GM21528 (cell line): ENCODE results near the gene PNCK.
"Not testable (repeated sequence)": the region's sequence is repeated elsewhere in the genome, so short reads cannot be mapped to it uniquely, and the experiment has no call there.

Source experiments
- ATAC-seq: cut with Tn5 transposase; IDR thresholded peaks from one replicate; pipeline ENCODE4 v1.9.1; 2021; ENCODE audit warnings: mild to moderate bottlenecking, moderate library complexity; ENCODE audit not compliant: unreplicated experiment, low FRiP score

PNCK gene

DNA sequence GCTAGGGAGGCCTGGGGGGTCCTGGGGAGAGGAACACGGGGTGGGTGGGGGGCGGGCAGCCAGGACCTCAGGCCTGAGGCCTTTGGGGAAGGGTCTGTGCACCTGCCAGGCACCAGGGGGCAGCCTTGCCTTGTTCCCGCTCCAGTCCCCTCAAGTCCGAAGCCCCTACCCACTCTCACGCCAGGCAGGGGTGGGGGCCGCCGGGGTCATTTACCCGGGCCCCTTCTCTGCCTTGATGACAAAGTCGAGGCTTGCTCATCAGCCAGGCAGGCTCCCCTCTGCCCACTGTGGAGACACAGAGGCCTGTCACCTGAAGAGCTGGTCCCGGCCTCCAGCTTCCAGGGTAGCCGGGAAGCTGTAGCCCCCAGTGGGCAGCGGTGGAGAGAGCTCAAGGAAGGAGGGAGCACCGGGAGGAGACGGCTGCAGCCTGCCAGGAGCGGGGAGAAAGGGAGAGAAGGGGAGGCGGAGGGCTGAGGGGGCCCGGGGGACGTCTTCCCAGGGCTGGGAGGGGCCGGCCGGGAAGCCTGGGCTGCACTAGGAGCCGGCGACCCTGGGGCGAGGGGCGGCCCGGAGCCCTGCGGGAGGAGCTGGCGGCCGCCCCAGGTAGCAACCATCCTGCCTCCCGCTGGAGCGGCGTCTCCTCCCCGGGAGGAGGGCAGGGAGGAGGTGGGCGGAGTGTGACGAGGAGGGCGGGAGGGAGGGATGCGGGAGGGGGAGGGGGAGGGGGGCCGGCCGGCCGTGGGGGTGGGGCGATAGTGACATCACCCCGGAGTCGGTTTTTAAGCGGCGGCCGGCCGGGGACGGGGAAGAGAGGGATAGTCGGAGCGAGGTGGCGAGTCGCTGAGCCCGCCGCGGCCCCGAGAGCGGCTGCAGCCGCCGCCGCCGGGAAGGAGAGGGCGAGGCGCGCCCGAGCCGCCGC lies 13.8 kb upstream of the PNCK start, which contains the start of gene SLC6A8:
SLC6A8 (plus strand) TSS at position 806 of the 919 bp plus-strand sequence. CDS start 649 bp downstream, outside the sequence.
- no peak for ATAC-seq

DNA sequence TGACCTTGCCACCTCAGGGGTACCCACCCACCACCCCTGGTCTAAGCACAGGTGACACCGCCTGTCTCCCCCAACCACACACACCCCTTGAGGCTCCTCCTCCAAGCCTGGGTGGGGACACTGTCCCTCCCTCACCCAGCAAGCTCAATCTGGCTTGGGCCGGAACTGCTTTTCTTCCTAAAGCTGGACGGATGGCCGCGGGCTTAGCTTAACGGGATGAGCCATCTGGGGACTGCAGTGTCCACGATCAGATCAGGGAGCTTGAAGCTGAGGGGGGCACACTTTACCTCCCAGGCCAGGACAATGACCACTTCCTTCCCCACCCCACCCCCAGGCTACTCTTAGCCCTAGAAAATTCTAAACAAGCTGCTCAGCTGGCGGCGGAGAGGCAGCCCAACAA lies 13.1 kb upstream of the PNCK start:
- no peak for ATAC-seq

DNA sequence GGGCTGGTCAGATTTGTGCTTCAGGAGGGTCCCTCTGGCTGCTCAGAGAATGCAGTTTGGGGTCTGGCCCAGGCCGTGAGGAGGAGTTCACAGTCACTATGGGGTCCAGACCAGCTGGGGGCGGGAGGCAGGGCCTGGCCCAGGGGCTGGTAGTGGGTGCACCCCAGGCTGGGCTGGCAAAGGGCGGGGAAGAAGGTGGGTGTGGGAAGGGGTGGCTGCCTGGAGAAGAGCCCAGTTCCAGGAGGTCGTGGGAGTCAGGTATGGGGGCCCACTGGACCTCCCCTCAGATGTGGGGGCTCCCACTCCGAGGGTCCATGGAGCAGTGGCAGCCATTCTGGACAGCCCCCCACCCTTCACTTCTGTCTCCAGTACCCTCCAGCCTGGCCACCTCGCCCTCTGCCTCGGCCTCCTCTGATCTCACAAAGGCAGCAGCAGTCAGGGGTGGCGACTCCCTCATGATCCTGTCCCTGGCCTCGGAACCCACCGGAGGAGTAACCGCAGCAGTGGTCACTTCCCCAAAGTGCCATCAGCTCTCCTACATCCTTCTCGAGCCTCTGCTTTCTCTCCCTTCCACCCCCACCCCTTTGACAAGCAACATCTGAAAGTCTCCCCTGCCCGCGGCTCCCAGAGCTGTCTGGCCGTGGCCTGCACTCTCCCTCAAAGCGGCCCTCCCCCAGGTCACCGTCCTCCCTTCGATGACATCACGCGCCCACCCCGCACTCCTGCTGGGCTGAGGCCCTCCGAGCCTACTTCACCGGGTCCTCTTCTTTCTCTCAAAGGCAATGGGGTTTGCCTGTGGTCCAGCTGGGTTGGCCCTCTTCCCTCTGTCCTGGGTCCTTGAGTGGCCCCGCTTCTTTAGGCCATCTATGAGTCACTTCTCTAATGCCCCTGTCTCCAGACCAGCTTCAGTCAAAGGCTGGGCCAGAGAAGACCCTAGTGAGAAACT lies 12.4 kb upstream of the PNCK start:
- no peak for ATAC-seq

DNA sequence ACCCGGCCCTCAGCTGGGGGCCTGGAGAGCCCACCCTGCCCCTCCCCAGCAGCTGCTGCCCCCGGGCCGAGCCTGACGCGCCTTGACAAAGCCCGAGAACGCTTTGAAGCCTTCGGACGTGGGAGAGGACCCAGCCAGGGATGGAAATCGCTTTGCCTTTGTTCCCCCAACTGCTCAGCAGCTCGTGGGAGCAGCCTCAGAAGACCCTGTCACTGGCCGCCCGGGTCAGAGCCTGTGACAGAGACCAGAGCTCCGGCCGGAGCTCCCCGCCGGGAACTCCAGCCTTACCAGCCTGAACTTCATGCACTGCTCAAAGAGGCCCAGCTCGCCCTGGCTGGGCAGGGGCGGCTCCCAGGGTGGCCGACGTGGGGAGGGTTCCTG lies 11.5 kb upstream of the PNCK start:
- ATAC-seq = no peak

DNA sequence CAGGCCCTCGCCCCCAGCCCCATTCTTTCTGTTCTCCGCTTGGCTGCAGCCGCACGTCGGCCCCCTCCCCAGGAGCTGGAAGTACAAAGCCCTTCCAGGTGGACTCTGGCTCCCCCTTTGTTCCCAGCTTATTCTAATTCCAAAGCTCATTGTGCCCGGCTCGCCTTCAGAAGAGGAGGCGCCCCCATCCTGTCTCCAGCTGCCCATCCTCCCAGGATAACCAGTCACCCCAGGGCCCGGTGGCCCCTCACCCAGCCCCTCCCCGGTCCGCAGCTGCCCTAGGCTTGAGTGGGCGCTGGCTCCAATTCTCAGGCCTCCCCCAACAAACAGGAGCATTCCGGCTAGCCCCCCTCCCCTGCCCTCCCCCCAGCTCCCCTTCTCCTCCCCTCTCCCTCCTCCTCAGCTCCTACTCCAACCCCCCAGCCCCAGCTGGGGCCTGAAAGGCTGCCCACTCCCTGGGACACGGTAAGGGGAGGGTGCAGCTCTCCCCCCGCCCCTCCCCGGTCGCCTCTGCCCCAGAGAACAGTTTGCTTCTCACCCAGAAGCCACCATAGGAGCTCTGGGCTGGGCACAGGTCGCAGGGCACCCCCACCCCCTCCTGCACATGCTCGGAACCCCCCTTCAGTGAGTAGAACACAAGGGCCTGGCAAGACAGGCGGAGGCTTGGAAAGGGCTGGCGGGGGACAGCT lies 11.0 kb upstream of the PNCK start:
- no peak for ATAC-seq

DNA sequence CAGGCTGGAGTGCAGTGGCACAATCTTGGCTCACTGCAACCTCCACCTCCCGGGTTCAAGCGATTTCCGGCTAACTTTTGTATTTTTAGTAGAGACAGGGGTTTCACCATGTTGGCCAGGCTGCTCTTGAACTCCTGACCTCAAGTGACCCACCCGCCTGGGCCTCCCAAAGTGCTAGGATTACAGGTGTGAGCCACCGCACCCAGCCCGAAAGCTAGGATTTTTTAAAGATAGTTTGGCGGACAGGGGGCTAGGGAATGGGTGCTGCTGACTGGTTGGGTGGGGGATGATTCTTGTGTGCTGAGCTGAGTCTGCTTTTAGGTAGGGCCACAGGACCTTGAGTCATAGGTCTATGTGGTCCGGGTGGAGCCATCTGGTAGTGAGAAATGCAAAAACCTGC lies 9.9 kb upstream of the PNCK start:
- not testable (repeated sequence) for ATAC-seq

DNA sequence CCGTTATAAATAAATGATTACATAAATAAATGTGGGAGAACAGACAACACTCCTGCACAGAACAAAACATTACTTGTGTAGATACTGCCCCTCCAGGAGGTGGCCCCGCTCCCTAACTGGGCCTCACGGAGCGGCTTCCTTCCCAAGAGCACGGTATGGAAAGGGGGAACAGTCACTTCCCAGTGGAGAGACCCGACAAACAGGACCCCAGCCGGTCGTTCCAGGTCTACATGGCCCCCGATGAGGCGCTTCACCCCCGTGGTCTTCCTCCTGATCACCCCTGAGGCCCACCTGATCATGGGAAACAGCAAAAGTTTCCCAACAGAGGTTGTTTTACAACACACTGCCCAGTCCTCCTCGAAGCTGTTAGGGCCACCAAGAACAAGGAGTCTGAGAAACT lies 7.6 kb upstream of the PNCK start:
- ATAC-seq = no peak

DNA sequence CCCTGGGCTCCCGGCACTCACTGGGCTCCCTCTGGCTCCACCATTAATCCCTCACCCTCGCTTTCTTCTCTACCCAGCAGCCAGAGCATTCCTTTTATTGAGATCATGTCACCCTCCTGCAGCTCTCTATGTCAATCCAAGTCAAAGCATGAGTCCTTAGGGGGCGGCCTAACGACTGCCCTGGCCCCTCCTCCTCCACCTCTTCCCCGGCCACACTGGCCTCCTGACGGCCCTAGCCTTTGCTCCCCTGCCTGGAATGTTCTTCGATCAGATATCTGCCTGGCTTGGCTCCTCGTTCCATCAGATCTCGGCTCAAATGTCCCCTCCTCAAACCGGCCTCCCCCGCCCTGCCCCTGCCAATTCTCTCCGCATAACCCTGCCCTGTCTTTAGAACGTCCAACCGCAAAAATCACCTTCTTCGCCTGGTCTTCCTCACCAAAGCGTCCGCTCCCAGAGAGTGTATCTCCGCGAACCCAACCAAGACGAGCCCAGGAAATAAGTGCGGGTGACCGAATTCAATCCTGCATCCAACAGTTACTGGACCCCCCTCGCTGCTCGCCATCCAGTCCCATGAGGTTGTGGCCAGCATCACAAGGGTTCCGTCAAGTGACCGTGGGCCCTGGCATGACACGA lies 722 bp upstream of the PNCK start:
- ATAC-seq = no peak

DNA sequence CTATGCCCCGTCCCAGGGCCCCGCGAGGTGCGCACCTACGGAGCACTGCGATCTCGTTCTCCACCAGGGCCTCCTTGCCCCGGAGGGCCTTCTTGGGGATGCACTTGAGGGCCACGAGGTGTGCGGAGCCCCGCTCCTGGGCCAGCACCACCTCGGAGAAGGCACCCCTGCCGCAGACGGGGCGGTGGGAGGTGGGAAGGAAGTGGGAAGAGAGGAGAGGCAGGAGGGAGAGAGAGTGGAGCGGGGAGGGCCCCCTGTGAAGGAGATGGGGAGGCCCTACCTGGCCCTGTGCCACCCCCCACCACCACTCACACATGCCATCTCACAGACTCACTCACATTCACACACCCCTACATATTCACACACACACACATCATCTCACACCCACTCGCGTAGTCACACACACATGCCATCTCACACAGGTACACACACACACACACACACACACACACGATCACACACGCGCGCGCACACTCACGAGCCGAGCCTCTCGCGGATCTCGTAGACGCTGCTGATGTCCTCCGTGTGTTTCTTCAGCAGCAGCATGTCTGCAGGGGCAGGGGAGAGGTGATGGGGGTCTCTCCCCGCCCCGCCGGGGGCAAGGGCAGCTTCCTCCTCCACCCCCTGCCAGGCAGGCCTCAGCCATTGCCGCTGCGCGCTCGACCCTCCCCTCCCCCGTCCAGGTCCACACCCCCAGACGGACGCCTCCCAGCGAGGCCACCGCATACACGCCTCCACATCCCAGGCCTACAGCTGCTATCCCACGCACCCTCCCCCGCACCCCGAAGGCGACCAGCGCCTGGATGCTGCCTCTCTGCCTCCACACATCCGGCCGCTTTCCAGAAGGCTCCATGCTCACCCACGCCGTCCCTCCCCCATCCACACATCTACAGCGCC lies 834 bp downstream of the PNCK start:
- ATAC-seq = no peak

DNA sequence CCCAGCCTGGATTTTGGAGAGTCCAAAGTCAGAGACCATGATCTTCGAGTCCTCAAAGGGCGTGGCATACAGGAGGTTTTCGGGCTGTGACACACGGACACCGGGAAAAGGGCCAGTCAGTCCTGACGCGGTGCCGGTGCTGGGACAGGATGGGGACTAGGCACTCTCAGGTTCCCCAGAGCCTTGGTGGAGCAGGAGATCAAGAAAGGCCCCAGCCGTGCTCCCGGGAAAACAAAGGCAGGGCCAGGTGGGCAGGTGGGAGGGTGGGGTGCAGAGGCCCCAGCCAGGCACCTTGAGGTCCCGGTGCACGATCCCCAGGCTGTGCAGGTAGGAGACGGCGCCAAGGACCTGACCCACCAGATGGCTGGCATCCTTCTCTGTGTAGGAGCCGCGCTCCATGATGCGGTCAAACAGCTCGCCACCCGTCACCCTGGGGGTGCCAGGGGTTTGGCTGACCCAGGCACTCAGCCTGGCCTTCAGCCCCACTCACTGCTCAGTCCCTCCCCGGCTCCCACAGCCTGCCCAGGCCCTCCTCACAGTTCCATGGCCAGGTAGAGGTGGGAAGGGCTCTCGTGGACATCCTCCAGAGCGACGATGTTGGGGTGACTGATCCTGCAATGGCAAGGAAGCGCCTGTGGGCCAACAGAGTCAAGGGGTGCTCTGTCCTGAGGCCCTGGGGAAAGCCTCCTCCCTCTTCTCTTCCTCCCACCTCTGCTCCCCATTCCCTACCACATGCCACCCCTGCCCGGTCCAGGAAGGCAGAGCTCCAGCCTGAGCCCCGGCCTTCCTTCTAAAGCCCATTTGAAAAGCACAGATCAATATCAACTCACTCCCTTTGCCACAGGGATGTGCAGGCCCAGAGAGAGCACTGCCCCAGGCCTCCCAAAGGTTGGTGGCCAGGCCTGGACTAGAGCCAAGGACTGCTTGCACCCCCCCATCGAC lies 1.8 kb downstream of the PNCK start:
- no peak for ATAC-seq

DNA sequence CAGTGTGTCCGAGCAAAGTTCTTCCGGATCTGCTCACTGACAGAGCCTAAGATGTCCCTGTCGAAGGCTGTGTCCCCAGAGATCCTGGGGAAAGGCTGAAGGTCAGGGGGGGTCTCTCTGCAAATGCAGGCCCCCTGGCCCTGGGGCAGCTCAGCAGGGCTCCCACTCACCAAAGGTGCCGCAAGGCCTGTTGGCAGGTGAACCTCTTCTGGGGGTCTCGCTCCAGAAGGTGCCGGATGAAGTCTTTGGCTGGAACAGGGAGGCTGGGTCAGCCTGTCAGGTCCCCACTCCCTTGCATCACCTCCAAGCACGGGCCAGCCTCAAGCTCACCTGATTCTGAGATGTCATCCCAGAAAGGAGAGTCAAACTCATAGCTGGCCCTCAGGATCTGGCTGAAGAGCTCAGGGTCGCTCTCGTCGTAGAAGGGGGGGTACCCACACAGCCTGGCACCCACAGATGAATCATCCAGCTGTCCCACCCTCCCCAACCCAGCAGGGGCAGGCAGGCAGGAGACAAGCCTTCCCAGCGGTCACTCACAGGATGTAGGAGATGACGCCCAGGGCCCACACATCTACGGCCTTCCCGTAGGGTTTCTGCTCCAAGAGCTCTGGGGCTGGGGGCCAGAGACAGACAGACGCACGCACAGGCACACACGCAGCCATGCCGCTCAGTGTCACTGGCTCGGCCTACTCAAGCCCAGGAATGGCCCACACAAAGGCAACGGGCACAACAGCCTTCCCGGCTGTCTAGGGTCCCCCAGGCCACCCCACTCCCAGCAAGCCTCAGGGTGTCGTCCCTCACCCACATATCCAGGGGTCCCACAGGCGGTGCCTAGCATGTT lies 2.6 kb downstream of the PNCK start:
- no peak for ATAC-seq

DNA sequence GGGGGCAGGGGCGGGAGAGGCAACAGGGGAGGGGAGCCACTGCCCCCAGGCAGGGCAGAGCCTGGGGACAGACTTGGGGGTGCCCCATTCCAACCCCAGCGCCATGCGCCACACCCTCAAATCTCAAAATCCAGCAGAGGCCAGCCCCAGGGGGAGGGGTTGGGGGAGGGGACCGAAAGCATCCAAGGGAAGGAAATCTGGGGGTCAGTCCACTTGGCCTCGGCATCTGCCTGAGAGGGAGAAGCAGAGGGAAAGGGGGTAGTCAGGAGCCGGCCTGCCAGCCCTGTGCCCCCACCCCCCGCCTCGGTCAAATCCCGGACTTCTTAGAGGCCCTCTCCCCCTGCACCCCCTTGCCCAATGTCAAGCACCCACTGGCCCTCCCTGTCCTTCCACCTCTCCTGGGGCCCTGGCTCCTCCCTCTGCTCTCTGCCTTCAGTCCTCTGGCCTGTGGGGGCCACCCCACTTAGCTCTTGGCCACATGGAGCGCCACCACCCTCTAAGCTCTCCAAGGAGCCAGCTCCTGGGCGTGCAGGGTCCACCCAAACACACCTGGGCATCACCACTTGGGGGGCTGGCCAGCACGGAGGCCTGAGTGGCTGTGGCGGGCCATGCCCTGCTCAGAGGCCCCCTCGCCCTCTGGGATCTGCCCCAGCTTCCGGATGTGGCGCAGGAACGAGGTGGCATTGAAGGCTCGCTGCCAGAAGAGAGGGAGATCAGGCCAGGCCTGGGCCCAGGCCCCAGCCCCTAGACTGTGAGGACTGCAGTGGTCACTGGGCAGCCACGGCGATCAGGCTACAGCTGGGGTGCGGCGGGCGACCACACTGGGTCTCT lies 3.5 kb downstream of the PNCK start:
- ATAC-seq = no peak

DNA sequence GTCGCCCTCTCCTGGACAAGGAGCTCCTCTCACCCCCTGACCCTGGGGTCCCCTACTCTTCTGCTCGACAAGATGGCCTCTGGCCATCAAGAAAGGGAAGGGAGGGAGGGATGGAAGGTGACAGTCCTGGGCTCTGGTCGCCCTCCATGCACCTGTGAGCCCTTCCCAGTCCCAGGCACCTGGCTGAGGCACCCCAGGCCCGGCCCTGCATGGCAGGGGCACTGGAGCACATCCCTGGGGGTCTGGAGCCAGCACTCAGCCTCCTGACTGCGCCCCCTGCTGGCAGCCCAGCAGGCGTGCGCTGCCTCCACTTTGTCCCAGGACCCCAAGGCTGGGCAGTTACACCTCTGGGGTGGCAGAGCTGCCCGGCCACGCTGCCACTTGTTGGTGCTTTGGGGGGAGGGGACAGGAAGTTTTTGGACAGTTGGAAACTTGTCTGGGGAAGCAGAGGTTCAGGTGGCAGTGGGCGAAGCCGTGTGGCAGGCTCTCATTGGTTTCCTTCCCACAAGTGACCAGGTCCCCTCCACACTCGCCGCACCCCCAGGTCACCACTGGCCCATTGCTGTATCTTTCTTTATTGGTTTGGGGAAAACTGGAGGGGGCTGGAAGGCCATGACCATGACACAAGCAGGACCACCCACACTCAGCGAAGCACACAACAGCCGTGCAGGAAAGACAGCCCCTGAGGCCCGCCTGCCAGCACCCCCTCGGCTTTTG lies 4.3 kb downstream of the PNCK start:
- ATAC-seq = no peak

DNA sequence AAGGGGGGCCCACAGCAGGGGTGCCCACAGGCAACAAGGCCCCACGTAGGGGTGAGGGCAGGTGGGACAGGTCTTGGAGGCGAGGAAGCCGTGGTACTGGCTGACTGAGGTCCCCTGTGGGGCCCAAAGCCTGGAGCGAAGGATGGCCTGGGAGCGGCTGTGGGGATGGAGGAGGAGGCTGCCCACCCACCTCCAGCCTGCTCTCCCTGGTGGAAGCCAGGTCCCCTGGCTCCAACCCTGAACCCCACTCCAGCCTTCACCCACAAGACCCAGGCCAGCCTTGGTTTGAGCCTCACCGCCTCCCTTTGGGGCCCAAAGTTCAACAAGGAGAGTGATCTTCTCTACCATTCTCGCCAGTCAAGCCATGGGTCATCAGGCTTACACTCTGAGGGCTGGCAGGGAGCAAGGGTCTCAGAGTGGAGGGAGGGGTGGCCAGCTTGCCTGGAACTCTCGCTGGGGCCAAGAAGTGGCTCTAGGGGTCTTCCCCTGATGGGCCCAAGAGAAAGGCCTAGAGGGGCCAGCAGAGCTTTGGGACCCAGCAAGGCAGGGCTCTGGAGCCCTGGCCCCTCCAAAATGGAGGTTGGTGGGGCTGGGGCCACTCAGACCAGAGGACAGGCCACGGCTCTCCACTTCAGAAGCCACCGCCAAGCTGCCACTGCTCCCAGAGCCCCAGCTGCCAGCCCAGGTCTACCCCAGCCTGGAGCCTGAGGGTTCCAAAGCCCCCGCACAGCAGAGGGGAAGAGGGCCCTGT lies 5.0 kb downstream of the PNCK start:
- no peak for ATAC-seq

DNA sequence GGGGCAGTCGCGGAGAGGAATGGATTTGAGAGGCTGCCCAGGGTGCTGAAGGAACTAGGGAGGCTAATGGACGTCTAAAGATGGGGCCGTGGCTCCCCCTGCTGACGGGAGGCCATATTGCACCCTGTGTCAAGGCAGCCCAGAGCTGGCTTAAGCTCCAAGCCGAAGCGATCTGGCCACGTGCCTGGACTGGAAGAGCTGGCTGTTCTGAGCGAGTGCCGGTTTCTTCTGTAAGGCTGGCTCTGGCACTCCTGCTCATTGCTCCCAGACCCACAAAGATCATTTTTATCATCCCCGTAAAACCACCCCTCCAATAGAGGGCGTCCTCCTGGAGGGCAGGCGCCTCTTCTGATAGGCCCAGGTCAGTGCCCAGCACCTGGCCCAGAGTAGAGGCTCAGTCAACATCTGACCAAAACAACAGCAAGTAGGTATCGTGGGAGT lies 5.6 kb downstream of the PNCK start:
- ATAC-seq = no peak
